SK-N-SH treated with all-trans-retinoic acid at 6 μM for 48 hours (cell line): Measurements from ENCODE around the gene PCDHB1.

ENCODE experiments used
- ARNTL ChIP-seq: fragments of 450-650 bp; formaldehyde crosslinking; IDR thresholded peaks from 2 replicates; pipeline ENCODE4 v1.5.0; 2020; ENCODE audit warnings: low read depth, mild to moderate bottlenecking, moderate library complexity, borderline replicate concordance
- CREB5 ChIP-seq: fragments of 250-450 bp; sonication (Bioruptor Pico); IDR thresholded peaks from 2 replicates; pipeline ENCODE4 v1.5.1; 2020; ENCODE audit warnings: low read depth, mild to moderate bottlenecking, moderate library complexity
- GLIS3 ChIP-seq: fragments of 250-450 bp; sonication (Bioruptor Pico); IDR thresholded peaks from 2 replicates; pipeline ENCODE4 v1.5.0; 2020; ENCODE audit warnings: mild to moderate bottlenecking, moderate library complexity
- PPARA ChIP-seq: fragments of 250-450 bp; sonication (Bioruptor Pico); IDR thresholded peaks from 2 replicates; pipeline ENCODE4 v1.5.0; 2020; ENCODE audit warnings: mild to moderate bottlenecking, borderline replicate concordance
- TSHZ2 ChIP-seq: fragments of 250-450 bp; sonication (Bioruptor Pico); IDR thresholded peaks from 2 replicates; pipeline ENCODE4 v1.5.0; 2020; ENCODE audit warnings: mild to moderate bottlenecking, moderate library complexity
- ZNF8 ChIP-seq: fragments of 450-650 bp; formaldehyde crosslinking; IDR thresholded peaks from 2 replicates; pipeline ENCODE4 v1.5.0; 2020; ENCODE audit warnings: mild to moderate bottlenecking, moderate library complexity

GRCh38 chr5:141077826-141078225, 26.7 kb downstream of the PCDHB1 start:
- no peak for TF ChIP-seq GLIS3 (CRISPR knock-in tag)
- TF ChIP-seq PPARA = no peak
- TF ChIP-seq TSHZ2 = no peak
- no peak for TF ChIP-seq CREB5
- no peak for TF ChIP-seq ARNTL (CRISPR knock-in tag)
- TF ChIP-seq ZNF8 (CRISPR knock-in tag) = no peak
